Activated T-cell treated with anti-CD3 and anti-CD28 coated beads for 4 hours (primary cell): ENCODE results near the gene ATXN10.

ENCODE experiments used
- DNase-seq: peaks from one replicate; pipeline ENCODE4 v3.0.0-alpha.2; 2020

Gene ATXN10

DNA sequence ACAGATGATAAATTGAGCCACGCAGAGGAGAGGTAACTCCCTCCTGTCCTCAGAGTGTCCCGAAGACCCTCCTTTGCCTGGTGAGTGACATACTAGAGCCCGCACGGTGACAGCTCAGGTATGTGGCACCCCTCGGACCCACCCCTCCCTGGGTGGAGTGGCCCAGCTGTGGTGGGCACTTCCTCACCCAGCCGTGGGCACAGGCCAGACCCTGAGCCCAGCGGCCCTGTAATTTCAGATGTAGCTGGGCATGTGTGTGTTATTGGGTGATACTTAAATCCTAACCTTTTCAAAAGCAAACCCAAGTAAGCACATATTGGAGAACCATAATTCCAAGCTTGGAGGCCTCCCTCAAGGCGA, 212.2 kb downstream of the ATXN10 start:
- no peak for DNase-seq

DNA sequence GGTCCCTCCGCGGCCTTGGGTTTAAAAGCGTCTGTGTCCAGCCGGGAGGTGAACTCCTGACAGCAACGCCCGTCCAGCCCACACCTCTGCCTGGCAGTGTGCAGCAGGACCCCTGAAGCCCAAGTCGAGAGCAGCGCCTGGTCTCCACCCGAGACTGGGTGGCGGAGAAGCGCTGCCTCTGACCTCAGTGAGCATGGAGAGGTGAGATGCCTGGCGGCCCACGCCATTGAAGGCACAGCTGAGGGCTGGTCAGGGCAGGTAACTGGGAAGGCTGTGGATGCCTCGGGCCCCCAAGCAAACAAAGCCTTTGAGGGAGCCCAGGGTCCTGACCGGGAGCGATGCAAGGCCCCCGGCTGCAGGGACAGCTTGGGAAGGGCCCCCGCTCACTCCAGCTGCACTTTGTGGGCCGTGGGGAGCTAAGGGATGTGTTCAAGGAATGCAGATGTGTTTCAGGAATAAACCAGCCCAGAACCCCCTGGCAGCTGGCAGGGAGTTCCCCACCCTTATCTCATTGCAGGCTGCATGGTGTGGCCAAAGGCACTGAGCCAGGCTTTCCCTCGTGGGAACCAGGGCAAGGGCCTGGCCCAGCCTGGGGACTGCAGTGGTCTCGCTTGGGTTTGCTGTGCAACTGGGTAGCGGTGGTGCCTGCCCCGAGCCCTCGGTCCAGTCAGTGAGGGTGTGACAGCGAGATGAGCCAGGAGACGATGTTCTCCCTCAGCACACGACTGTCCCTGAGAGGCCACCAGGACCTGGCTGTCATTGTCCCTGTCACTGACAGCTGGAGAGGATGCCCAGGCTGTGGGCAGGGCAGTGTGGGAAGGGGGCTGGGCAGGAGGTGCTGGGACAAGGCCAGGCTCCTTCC, 212.8 kb downstream of the ATXN10 start:
- DNase-seq = no peak

DNA sequence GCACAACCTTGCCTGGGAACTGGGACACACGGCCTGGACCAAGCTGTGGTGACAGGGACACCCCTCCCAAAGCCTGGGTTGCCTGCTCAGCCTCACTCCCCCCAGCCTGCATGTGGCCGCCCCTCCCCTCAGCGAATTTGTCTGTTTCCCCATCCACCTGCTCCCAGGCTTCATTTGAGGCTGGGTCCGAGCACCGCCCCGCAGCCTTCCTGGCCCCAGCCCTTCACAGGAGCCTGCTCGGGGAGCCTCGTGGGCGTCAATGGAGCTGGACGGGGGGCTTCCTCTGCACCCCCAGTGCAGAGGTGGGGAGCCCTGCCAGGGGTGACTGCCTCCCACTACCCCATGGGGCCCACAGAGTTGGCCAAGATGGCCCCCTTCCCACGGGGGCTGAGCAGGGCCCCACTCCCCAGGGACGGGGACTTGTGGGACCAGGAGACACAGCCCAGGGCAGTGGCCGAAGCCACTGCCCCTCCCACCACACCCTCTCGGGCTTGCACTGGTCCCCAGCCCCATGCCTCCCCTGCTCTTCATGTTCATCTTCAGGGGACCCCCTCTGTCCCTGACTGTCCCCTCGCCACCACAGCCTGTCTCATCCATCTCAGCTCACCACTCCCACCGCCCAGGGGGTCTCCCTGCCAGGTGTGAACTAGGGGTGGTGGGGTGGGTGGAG, 213.7 kb downstream of the ATXN10 start:
- DNase-seq = no peak

DNA sequence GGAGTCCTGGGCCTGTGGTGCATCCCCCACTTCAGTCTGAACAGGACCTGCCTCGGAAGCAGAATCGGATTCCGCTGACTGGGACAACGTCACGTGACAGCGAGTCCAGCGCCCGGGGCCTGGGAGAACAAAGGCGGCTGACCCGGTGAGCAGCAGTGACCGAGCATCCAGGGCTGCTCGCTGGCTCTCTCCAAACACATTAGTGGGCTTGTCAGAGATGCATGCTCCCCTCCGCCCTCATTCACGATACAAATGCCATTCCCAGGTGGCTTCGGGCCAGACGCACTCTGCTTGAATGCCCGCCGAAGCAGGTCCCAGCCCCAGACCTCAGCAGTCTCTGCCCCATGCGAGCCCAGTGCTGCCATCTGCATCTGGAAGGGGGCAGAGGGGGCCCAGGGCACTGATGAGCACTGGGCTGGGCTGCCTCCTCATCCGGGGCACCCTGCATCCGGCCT, 214.3 kb downstream of the ATXN10 start:
- no peak for DNase-seq

DNA sequence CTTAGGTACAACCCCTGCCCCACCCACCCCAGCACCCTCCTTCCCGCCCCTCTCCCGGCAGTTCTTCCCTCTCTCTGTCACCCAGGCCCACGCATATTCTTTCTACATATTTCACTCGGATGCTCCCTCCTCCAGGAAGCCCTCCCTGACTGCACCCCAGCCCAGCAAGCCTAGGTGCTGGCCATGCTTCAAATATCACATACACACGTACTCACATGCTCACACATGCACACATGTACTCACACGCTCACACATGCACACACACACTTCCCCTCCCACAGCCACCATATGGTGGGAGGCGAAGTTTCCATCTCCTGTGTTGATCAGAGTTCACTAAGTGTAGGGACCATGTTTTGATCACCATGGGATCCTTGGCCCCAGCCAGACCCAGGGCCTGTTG, 214.9 kb downstream of the ATXN10 start:
- no peak for DNase-seq

DNA sequence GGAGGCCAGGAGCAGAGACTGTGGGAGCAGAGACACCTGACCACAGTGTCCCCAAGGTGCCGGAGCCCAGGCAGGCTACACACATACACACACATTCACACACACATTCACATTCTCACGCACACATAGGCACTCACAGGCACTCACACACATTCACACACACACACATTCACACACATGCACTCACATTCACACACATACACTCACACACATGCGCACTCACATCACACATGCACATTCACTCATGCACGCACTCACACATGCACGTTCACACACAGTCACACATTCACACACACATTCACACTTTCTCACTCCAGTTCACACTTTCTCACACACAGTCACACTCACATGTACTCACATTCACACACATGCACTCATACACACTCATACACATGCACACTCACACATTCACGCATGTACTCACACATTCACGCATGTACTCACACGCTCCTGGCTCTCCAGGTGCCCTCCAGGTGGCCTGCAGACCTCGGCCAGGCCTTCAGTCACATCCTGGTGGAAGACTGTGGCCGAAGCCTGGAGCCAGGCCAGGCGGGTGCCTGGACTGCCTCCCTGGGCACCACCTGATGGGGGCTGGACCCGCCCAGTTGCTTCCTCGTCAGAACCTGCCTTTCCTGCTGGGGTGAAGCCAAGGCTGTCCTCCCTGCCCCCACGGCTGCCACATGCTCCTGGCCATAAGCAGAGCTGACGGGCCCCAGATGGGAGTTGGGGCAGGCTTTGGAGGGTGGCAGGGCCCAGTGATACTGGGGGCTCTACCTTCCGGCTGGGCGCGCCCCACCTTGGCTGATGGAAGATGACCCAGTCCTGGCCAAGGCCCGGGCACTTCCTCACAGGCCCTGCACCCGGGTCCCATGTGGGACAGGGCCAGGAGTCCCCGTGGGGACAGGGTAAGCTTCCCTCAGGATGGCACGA, 215.8 kb downstream of the ATXN10 start:
- DNase-seq = no peak

DNA sequence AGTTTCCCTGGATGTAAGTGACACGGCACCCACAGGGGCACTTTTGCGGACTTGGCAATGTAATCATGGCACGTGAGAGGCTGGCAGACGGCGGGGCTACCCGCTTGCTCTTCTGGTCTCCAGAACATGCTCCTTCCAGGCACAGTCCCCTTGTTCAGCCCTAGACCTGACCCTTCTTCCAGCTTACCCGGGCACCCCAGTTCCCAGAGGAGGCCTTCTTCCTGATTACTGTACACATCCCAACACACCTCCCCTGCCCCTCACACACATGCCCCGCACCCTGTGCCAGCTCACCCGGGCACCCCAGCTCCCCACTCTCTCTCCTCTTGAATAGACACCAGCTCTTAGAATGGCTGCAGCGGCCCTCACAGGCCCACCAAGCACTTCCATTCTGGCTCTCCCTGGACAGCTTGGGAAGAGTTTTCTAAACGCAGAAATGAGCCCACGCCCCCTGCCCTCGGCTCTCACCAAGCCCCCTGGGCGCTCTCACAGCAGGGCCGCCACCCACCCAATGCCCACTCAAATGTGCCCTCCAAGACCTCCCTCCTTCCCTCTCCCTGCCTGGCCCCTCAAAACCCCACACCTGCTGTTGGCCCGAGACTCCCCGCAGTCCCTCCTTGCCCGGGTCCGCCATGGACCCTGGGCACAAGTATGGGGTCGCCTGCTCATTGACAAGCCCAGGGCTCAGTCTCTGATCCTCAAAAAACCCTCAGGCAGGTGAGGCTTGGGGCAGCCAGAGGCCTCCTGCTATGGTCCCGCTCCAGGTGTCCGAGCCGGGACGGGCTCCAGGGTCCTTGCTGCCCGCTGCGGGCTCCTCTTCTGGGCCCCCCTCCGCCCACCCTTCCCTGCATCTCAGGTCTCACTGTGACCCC, 216.8 kb downstream of the ATXN10 start:
- DNase-seq = no peak

DNA sequence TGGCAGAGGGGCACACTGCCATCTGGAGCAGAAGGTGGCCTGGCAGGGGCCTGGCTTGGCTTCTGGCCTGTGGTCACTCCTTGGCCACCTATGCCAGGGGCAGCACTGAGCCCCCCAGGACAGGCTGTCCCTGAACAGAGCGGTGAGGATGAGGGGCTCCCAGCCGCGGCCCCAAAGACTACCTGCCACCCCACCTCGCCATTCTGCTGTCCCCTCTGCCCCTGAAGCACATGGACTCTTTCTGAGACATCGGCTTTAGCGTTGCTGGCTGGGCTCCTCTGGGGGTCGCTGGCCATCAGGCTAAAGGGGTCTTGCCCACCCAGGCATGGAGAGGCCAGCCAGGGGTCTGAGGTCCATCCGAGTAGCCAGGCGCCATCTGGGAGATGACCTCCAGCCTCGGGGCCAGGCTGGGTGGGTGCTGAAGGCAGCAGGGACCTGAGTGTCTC, 217.5 kb downstream of the ATXN10 start:
- no peak for DNase-seq

DNA sequence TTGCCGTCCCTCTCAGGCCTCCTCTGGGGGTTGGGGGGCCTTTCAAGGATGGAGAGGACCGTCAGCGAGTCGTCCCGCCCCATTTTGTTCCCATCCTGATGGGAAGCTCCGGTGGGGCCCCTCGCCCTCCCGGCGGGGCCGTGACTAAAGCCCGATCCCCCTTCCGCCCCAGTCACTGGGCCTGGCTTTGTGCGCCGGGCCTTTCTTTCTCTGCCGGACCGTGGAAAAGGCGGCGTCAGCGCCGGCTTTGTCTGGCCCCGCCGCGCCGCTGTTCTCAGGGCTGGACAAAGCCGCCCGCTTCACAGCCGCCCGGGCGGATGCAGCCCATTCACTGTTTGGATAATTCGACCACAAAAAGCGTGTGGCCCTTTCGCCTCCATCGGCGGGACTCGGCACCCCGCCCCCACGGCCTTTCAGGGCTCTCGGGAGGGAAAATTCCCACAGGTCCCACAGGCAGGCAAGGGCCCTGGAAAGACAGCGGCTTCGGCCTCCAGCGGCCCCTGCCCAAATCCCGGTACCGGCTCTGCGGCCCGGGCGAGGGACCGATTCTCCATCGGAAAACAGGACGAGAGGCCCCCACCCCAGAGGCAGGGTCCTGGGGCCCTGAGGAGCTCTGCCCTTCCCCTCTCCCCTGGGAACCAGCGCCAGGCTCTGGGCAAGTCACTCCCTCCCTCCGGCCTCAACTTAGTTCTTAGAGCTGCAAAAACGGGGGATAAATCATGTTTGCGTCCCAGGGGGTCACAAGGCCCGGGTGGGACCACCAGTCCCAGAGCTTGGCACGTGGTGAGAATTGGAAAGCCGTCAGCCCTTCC, 218.1 kb downstream of the ATXN10 start:
- no peak for DNase-seq

DNA sequence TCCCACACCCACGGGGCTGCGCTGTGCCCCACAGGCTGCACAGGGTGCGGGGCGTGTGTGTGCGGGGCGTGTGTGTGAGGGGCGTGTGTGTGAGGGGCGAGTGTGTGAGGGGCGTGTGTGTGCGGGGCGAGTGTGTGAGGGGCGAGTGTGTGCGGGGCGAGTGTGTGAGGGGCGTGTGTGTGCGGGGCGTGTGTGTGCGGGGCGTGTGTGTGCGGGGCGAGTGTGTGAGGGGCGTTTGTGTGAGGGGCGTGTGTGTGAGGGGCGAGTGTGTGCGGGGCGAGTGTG, 218.7 kb downstream of the ATXN10 start:
- no peak for DNase-seq

DNA sequence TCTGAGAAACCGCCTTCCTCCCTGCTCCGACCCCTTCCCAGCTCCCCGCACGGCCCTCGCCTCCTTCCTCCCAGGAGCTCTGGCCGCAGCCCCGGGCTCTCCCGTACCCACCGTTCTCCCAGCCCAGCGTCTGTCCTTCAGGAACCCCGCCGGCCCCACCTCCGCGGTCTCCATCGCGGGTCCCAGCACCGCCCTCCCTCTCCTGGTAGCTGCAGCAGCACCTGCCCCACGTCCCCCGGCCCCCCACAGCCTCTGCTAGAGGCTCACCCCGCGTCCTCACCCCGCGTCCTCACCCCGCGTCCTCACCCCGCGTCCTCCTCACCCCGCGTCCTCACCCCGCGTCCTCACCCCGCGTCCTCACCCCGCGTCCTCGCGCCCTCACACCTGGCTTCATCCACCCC, 219.4 kb downstream of the ATXN10 start:
- DNase-seq = no peak

DNA sequence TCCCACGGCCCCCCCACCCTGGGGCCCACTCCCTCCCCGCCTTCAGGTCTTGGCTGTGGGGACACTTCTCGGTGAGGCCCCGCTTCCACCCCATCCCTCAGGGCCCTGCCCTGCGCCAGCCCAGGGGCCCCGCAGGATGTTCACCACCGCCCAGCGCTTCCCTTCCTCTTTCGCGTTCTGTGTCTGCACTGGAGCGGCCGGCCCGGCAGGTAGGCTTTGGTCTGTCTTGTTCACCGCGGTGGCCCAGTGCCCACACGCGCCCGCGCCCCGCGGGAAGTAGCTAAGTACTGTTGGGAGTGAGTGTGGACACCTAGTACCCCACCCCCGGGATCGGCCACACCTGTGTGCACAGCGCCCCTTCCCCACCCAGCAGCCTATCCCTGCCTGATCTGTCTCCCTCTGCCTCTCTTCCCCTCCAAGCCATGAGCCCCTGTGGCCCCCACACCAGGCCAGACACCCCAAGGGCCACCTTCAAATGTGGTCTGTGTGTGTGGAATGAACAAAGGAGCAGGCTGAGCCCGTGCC, 219.9 kb downstream of the ATXN10 start:
- DNase-seq = no peak

DNA sequence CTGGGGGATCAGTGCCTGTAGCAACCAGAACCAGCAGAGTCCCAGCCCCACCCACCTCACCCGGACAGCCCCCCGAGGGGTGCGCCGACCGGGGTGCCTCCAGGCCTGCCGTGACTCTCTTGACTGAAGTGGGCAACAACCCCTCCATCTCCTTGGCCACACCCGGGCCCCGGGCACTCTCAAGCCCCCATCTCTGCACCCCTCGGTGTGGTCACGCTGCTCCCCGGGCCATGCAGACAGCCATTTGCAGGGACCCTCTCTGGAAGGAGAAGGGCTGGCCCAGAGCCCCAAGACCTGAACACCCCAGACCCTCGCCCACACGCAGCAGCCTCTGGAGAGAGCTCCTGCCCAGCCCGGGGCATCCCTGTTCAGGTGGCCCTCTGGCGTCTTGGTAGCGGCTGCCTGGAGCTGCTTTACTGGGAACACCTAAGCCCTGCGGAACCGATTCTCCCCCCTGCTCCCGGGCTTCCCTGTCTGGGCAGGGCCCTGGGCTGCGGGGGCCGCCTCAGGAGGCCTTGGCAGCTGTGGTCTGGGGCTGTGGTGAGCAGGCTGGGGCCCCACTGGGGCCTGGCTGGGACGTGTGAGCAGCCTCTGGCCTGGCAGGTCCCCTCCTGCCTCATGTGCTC, 220.5 kb downstream of the ATXN10 start:
- no peak for DNase-seq

DNA sequence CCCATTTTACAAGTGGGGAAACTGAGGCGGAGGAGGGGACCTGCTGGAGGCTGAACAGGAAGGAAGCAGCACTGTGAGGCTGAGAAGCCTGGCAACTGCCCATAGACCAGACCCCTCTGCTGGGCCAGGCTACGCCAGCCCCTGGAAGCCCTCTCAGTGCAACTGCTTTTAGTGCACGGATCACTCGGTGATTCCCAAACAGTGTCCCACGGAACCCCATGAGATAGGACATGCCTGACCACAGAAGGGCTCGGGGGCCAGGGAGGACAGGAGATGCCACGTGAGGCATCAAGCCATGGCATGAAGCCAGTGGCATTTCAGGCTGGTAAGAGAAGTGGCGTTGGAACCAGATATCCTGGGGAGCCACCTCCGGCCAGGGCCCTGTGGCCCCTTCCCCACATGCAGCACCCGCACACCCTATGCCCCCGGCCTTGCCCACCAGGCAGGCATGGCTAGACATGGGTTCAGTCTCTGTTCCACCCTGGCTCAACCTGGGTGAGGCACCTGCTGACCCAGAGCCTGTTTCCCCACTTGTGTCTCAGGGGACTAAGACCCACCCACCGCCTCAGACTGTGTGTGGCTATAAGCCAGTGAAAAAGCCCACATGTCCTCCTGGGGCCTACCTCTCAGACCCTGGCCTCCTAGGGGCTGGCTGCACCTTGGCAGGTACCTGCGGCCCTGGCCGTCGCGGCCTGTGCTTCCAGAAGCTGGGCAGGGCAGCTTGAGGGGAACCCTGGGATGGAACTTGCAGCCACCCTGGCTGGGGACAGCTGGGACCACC, 221.2 kb downstream of the ATXN10 start:
- no peak for DNase-seq

DNA sequence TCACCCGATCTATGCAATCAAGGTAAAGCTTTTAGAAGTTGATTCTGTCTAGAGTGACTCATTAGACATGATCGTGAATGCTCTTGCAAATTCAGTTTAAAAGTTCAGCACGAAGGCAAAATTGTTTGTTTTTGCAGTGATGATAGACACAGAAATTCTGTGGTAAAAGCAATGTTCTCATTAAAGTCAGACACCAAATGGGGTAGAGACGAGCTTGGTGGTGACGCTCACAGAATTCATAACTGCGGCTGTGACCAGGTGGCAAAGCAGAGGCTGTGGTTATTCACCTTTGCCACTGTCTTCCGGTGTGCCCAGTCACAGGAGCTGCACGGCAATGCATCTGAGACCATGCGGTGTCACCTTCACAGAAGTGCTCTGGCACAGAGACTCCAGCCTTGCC, 221.9 kb downstream of the ATXN10 start:
- no peak for DNase-seq
